BJ (cell line): ENCODE results near the gene ENOX1. TPM values are rescaled to one million over a fixed set of nuclear protein-coding genes. Genes with fewer than 3 reads are reported as not detected.

ENCODE experiments used
- CTCF ChIA-PET: fragments of 350-600 bp; formaldehyde crosslinking; extraction: SDS; loops from one replicate; lab custom pipeline; 2021; ENCODE audit warnings: antibody characterized with exemption, inconsistent platforms; lab: Yijun Ruan, JAX
- POLR2A ChIA-PET: fragments of 300-600 bp; sonication (Branson Sonifier 250); formaldehyde crosslinking; extraction: SDS; loops from one replicate; lab custom pipeline; 2021; ENCODE audit warnings: antibody characterized with exemption; lab: Charles Lee
- DNase-seq: peaks from one replicate; pipeline ENCODE4 v3.0.0-alpha.2; 2011; ENCODE audit warnings: low read depth
- H3K27me3 ChIP-seq: 2 replicates; pipeline ENCODE4 v1.6.0; 2011; ENCODE audit warnings: low read length; ENCODE audit not compliant: control insufficient read depth, insufficient read depth
- H3K36me3 ChIP-seq: 2 replicates; pipeline ENCODE4 v1.5.1; 2011; ENCODE audit warnings: low read length; ENCODE audit not compliant: control insufficient read depth, insufficient read depth
- H3K4me3 ChIP-seq: 2 replicates; pipeline ENCODE4 v1.5.1; 2011; ENCODE audit warnings: low read depth, mild to moderate bottlenecking, control low read depth, low read length
- CTCF ChIP-seq: IDR thresholded peaks from 2 replicates; pipeline ENCODE4 v1.5.1; 2011; ENCODE audit warnings: low read depth, mild to moderate bottlenecking, control low read depth, inconsistent platforms, low read length, moderate library complexity; ENCODE audit not compliant: insufficient read depth
- polyA plus RNA-seq: library from polyadenylated mRNA; depleted of rRNA; stranded (reverse); fragments of >200 nt; gene quantifications from 2 replicates; pipeline ENCODE4 v1.2.3, GENCODE V29; 2011

Gene ENOX1
- polyA plus RNA-seq, 1 experiment: 2.1 TPM

GRCh38 chr13:43492745-43493144 lies 294.0 kb downstream of the ENOX1 start:
- Histone ChIP-seq H3K36me3 (no peaks in the 10 kb centered on the region), H3K4me3 (no peak overlapping the region), H3K27me3 (no peaks in the 10 kb centered on the region)
- POLR2A ChIA-PET: no interaction called here
- no peak for TF ChIP-seq CTCF
- CTCF ChIA-PET: interaction anchor here (0.6 kb wide), 1 partner anchor 950 kb away, joined by 4 read pairs; no protein-coding TSS in a partner anchor
- no peak for DNase-seq

GRCh38 chr13:43492311-43492710 lies 294.5 kb downstream of the ENOX1 start:
- Histone ChIP-seq H3K4me3 (no peak overlapping the region), H3K27me3 (no peaks in the 10 kb centered on the region), H3K36me3 (no peaks in the 10 kb centered on the region)
- TF ChIP-seq CTCF: no peak
- DNase-seq: no peak
- POLR2A ChIA-PET: no interaction called here
- CTCF ChIA-PET: no interaction called here

DNA sequence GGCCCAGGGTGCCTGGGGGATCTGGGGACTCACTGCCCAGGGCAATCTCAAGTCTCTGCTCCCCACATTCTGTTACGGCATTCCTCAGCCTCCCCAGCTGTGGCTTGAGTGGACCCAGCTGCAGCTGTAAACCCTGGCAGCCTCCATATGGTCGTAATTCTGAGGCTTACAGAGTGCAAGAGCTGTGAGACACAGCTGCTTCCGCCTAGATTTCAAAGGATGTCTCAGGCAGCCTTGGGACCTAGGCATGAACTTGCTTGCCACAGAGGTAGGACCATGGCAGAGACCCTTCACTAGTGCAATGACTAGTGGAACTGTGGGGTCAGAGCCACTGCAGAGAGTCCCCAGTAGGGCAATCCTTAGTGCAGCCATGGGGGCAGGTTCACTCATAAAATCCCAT lies 297.5 kb downstream of the ENOX1 start:
- no peak for DNase-seq
- TF ChIP-seq CTCF: no peak
- POLR2A ChIA-PET: no interaction called here

GRCh38 chr13:43487885-43488284 lies 298.9 kb downstream of the ENOX1 start:
- no peak for TF ChIP-seq CTCF
- H3K36me3 ChIP-seq: no peaks in the 10 kb centered on the region
- ChIA-PET POLR2A (interaction anchor here (0.6 kb wide), 1 partner anchor 1776 kb away, joined by 4 read pairs; no protein-coding TSS in a partner anchor), CTCF (no interaction called here)
- DNase-seq: no peak
- no peaks in the 10 kb centered on the region for H3K27me3 ChIP-seq
- no peak overlapping the region for H3K4me3 ChIP-seq

More for the DNA sequence above, 297.5 kb downstream of the ENOX1 start:
- Histone ChIP-seq H3K4me3 (no peak overlapping the region), H3K27me3 (no peaks in the 10 kb centered on the region), H3K36me3 (no peaks in the 10 kb centered on the region)
- CTCF ChIA-PET: no interaction called here

GRCh38 chr13:43487461-43487860 lies 299.3 kb downstream of the ENOX1 start:
- no peak for DNase-seq
- ChIA-PET CTCF (no interaction called here), POLR2A (interaction anchor here (0.6 kb wide), 1 partner anchor 1777 kb away, joined by 4 read pairs; no protein-coding TSS in a partner anchor)
- Histone ChIP-seq H3K36me3 (no peaks in the 10 kb centered on the region), H3K4me3 (no peak overlapping the region), H3K27me3 (no peaks in the 10 kb centered on the region)
- TF ChIP-seq CTCF: no peak
